IPS-18c (cell line): ENCODE results near the gene C19orf44.
"Not testable (repeated sequence)": the region's sequence is repeated elsewhere in the genome, so short reads cannot be mapped to it uniquely, and the experiment has no call there.

ENCODE experiments used
- H3K4me3 ChIP-seq: 2 replicates; pipeline ENCODE4 v1.7.0; 2013; ENCODE audit warnings: low read depth, mild to moderate bottlenecking, low read length, moderate library complexity; ENCODE audit not compliant: insufficient read depth
- H3K9me3 ChIP-seq: one replicate; pipeline ENCODE4 v1.6.1; 2013; ENCODE audit warnings: mild to moderate bottlenecking, low read length, moderate library complexity; ENCODE audit not compliant: control insufficient read depth, insufficient read depth

C19orf44 gene

DNA sequence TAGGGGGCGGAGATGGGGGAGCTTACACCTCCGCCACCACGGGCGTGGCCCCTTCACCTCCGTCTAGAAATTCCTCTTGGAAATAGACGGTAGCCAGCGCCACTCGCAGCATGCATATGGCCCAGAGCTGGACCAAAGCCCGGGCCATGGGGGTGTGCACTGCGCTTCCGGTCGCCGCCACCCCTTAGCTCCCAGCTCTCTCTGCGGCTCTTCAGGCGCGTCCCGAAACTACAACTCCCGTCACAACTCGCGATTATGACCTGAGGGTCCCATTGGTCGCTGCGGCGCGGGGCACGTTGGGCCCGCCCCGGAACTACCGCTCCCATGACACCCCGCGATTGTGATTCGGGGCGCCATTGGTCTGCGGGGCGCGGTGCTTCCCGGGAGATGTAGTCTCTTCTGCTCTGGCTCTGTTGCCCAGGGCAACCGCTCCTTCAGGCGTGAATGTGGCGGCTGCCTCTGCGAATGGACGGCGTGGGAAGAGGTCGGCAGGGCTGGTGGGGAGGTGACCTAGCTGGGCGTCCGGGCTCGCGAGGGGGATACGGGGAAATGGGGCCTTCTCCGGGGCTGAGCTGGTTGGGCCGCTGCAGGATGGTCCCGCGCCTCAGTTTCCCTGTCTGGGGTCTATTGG is at the start of gene C19orf44, which contains the start of gene CALR3:
Gene C19orf44, plus strand, starts transcription at position 413 of the 631 bp plus-strand sequence. CDS start 4,399 bp downstream, outside the sequence.
Gene CALR3, minus strand, starts transcription at position 186 of the 631 bp plus-strand sequence. Its CDS starts 38 bp downstream, at position 148.
- Histone ChIP-seq H3K4me3 (peak within 1 kb of the TSS; percentile 84), H3K9me3 (peaks cover 2% of the 10 kb centered on the region)

GRCh38 chr19:16446724-16447368 is 49.3 kb upstream of the C19orf44 start:
- no peaks in the 10 kb centered on the region for H3K9me3 ChIP-seq
- H3K4me3 ChIP-seq: no peak overlapping the region

DNA sequence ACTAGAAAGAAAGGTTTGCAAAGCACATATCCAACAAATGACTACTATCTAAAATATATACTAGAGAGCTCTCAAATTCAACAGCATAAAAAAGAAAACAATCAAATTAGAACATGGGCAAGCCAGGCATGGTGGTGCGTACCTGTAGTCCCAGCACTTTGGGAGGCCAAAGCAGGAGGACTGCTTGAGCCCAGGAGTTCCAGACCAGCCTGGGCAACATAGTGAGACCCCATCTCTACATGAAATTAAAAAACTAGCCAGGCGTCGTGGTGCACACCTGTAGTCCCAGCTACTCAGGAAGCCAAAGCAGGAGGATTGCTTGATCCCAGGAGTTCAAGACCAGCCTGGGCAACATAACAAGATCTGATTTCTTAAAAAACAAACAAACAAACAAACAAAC is 47.3 kb upstream of the C19orf44 start:
- H3K4me3 ChIP-seq, H3K9me3 ChIP-seq: not testable (repeated sequence)

- H3K9me3 ChIP-seq: no peaks in the 10 kb centered on the region
- no peak overlapping the region for H3K4me3 ChIP-seq
Observed at GRCh38 chr19:16449330-16449961, 46.7 kb upstream of the C19orf44 start.

DNA sequence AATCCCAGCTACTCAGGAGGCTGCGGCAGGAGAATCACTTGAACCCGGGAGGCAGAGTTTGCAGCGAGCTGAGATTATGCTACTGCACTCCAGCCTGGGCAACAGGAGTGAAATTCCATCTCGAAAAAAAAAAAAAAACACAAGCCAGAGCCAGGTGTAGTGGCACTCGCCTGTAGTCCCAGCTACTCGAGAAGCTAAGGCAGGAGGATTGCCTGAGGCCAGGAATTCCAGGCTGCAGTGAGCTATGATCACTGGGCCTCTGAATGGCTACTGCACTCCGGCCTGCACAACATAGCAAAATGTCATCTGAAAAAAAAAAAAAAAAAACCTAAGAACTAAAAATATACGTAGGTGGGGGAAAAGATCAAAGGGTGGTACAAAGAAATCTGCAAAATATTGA is 43.9 kb upstream of the C19orf44 start:
- Histone ChIP-seq H3K4me3 (no peak overlapping the region), H3K9me3 (no peaks in the 10 kb centered on the region)

- H3K4me3 ChIP-seq: no peak overlapping the region
Observed at GRCh38 chr19:16454351-16454918, 41.8 kb upstream of the C19orf44 start.

GRCh38 chr19:16455489-16455888 is 40.7 kb upstream of the C19orf44 start:
- Histone ChIP-seq H3K4me3 (no peak overlapping the region), H3K9me3 (no peaks in the 10 kb centered on the region)

More at GRCh38 chr19:16454351-16454918, 41.8 kb upstream of the C19orf44 start:
- H3K9me3 ChIP-seq: no peaks in the 10 kb centered on the region

GRCh38 chr19:16456652-16457194 is 39.5 kb upstream of the C19orf44 start:
- H3K4me3 ChIP-seq: no peak overlapping the region
- no peaks in the 10 kb centered on the region for H3K9me3 ChIP-seq

DNA sequence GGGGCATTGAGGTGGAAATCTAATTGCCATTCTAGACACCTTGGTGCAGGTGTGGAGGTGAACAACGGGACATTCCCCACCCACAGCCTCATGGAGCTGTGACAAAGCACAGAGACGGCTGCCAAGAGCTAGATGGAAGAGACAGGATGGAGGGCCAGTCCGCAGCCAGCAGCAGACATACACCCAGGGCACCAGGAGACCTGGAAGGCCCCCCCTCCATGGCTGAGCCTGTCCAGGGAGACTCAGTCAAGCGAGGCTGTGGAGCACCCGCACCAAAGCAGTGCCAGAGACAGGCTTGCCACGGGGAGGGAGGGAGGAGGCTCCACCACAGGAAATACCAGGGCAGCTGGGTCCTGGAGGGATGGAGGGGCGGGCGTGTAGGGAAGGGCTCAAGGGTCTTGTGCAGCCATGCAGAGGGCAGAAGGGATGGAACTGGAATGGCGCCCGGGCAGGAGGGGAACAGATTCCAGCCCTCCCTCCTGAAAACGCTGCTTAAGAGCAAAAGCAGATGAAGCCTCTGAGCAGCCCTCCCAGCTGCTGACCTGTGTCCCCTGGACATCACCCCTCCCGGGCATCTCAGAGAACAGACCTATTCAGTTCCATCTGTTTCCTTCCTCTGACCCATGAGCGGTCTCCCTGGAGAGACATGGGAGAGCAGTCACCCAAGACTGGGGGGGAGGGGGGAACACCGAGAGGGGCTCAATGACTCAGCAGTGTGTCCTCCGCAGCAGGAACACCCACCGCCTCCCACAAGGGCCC is 38.8 kb upstream of the C19orf44 start:
- H3K9me3 ChIP-seq: no peaks in the 10 kb centered on the region
- no peak overlapping the region for H3K4me3 ChIP-seq

GRCh38 chr19:16457954-16458331 is 38.3 kb upstream of the C19orf44 start:
- no peaks in the 10 kb centered on the region for H3K9me3 ChIP-seq
- no peak overlapping the region for H3K4me3 ChIP-seq

- Histone ChIP-seq H3K4me3 (no peak overlapping the region), H3K9me3 (no peaks in the 10 kb centered on the region)
Observed at GRCh38 chr19:16458391-16459341, 37.5 kb upstream of the C19orf44 start.

DNA sequence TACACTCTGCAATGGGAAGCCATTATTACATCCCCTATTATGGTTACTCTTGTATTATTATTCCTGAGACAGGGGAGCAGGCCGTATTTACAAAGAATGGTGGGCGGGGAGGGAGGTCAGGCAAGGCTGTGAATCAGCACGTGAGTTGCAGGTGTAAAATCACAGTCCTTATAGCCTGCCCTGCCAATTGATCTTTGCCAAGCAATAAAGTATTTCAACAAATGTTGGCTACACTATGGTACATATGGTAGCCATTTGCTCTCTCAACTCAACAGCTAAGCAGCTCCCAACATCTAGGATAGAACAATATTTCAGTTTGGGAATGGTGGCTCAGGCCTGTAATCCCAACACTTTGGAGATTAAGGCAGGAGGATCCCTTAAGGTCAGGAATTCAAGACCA is 36.5 kb upstream of the C19orf44 start:
- Histone ChIP-seq H3K4me3 (no peak overlapping the region), H3K9me3 (no peaks in the 10 kb centered on the region)

GRCh38 chr19:16460454-16460853 is 35.7 kb upstream of the C19orf44 start:
- H3K9me3 ChIP-seq: no peaks in the 10 kb centered on the region
- no peak overlapping the region for H3K4me3 ChIP-seq

GRCh38 chr19:16461630-16462051 is 34.6 kb upstream of the C19orf44 start:
- no peaks in the 10 kb centered on the region for H3K9me3 ChIP-seq
- no peak overlapping the region for H3K4me3 ChIP-seq

GRCh38 chr19:16462757-16463250 is 33.4 kb upstream of the C19orf44 start:
- no peak overlapping the region for H3K4me3 ChIP-seq
- no peaks in the 10 kb centered on the region for H3K9me3 ChIP-seq
